Heart left ventricle (tissue), 16 donors: ENCODE measurements around the gene BLMH. TPM values are rescaled to one million over a fixed set of nuclear protein-coding genes. Genes with fewer than 3 reads are reported as not detected.
A peak's percentile ranks its signal among the peaks of the same experiment; 100 is the strongest.

Experiments
- ATAC-seq, 4 donors: fragments of 200-7000 bp; cut with Tn5 transposase; one replicate each; pipeline ENCODE4 v1.9.1; 2020 to 2022; ENCODE audit warnings: moderate library complexity in 4 of 4, mild to moderate bottlenecking in 3 of 4, moderate number of reproducible peaks in 1 of 4
- DNase-seq, 5 donors: peaks; one replicate each; pipeline ENCODE4 v3.0.0-alpha.2; 2020
- H3K27ac ChIP-seq, 12 donors: fragments of 200-600 bp; sonication (generic) in 4 of 12; one replicate each; pipeline versions ENCODE4 v1.5.0 to v1.8.0; 2016 to 2022; ENCODE audit warnings: mild to moderate bottlenecking in 2 of 12
- H3K27me3 ChIP-seq, 9 donors: fragments of 200-600 bp; sonication (generic) in 2 of 9; one replicate each; pipeline versions ENCODE4 v1.5.1 to v1.8.0; 2016 to 2022; ENCODE audit warnings: mild to moderate bottlenecking in 3 of 9
- H3K36me3 ChIP-seq, 9 donors: fragments of 200-600 bp; sonication (generic) in 2 of 9; one replicate each; pipeline versions ENCODE4 v1.5.0 to v1.8.0; 2018 to 2022; ENCODE audit warnings: mild to moderate bottlenecking in 2 of 9
- H3K4me1 ChIP-seq, 12 donors: fragments of 200-600 bp; sonication (generic) in 4 of 12; one replicate each; pipeline versions ENCODE4 v1.5.0 to v1.8.0; 2016 to 2022; ENCODE audit warnings: mild to moderate bottlenecking in 3 of 12
- H3K4me3 ChIP-seq, 12 donors: fragments of 200-600 bp; sonication (generic) in 4 of 12; one replicate each; pipeline versions ENCODE4 v1.5.0 to v1.8.0; 2017 to 2022; ENCODE audit warnings: mild to moderate bottlenecking in 9 of 12, moderate library complexity in 4 of 12
- H3K9me3 ChIP-seq, 12 donors: fragments of 200-600 bp; sonication (generic) in 4 of 12; one replicate each; pipeline versions ENCODE4 v1.5.0 to v1.8.0; 2016 to 2022; ENCODE audit warnings: mild to moderate bottlenecking in 1 of 12
- CTCF ChIP-seq, 12 donors: fragments of 200-600 bp; sonication (generic) in 4 of 12; IDR thresholded peaks; one replicate each; pipeline versions ENCODE4 v1.5.0 to v1.8.0; 2018 to 2022; ENCODE audit warnings: antibody characterized with exemption in 12 of 12, mild to moderate bottlenecking in 5 of 12
- POLR2A ChIP-seq, 2 donors: fragments of 450-650 bp; IDR thresholded peaks; one replicate each; pipeline ENCODE4 v1.6.1; 2017; ENCODE audit warnings: antibody characterized with exemption in 2 of 2, mild to moderate bottlenecking in 2 of 2, moderate library complexity in 2 of 2
- WGBS, 4 donors: extraction: QIAGEN DNeasy Blood & Tissue Kit in 2 of 4; methylation state at CpG; one replicate each; pipeline versions ENCODE4 v1.1.5 to v1.1.7; 2013 to 2018; 5-methylcytosine and 5-hydroxymethylcytosine counted together
- intact Hi-C, 10 donors: fragments of 100-400 bp; cut with DNase I; formaldehyde crosslinking; loops; one replicate each; pipeline versions ENCODE4 v1.11.1 to v1.14.2; 2022
- polyA plus RNA-seq, 2 donors: library from polyadenylated mRNA; stranded (reverse); fragments of 200-250 nt; gene quantifications; one replicate each; pipeline ENCODE4 v1.2.3, GENCODE V29; 2013
- total RNA-seq, 9 donors: library from RNA; depleted of rRNA in 2 of 9; stranded (reverse); fragments of >200 nt in 2 of 9; fragmentation: NEBNext Ultra II Directional in 3 of 9; extraction: Animal tissue kit (Norgen Biotek cat#: 25700) in 3 of 9; gene quantifications; one replicate each; pipeline versions ENCODE4 v1.1.0 to v1.2.4, GENCODE V29; 2016 to 2023
- donor health status: ischemic (EF 13 %, LVEDD 7.1; RV severe dilation, severe dysfunction).
- donor health status: healthy with polysubstance abuse.
- donor health status: DM: no; HTN: yes; CAD: no.
- donor health status: DM: no; HTN: no; CAD: no.
- donor health status: ischemic (EF 25% LVEDD 6.9; RV normal size, moderate dysfunction).
- donor health status: ischemic (EF 25% LVEDD 5.7; RV mildly dilated, moderate dysfunction).
- donor health status: healthy.
- donor health status: DM: yes; HTN: yes; CAD: no.
- donor health status: ischemic (EF 35%, LVEDD 5.7; RV mildly dilated, moderate dysfunction).
- donor health status: nonischemic (EF 11% LVEDD 7.7; RV severe dilation, severe dysfunction).
- donor health status: DM: yes; HTN: yes; CAD: no.
- donor health status: PGD.
- donor health status: ischemic (EF 29% LVEDD 5.4; RV normal size, mild dysfunction).
- donor health status: nonischemic (EF 23%, LVEDD 6.1; RV moderate dilation, normal function).

BLMH gene
- total and polyA plus RNA-seq, 11 donors: 5.3 to 26.2 (median 15.4) TPM

- no peak overlapping the region for H3K27ac ChIP-seq
- WGBS, 4 donors: 92 to 100% (median 98%) methylated on average over 1 of the region's 1 CpG
- no peaks in the 10 kb centered on the region for H3K9me3 ChIP-seq
- H3K4me1 ChIP-seq: peaks cover 0 to 28% (median 8%) of the 10 kb centered on the region in 12 donors
- no peaks in the 10 kb centered on the region for H3K36me3 ChIP-seq
- DNase-seq (no peak), ATAC-seq (no peak)
- TF ChIP-seq CTCF (IDR thresholded peaks at IDR 0.05) (no peak), POLR2A (IDR thresholded peaks at IDR 0.05) (no peak)
- no peaks in the 10 kb centered on the region for H3K27me3 ChIP-seq
- intact Hi-C loops: loop anchor here in 5 of 10 donors (2.0 to 10.0 kb wide), 6 partner anchors 97 to 235 kb away; no protein-coding TSS in a partner anchor
- H3K4me3 ChIP-seq: no peak overlapping the region
These were observed 45.8 kb upstream of the BLMH start for GRCh38 chr17:30337393-30337999.

GRCh38 chr17:30336369-30337171, 44.8 kb upstream of the BLMH start:
- WGBS, 4 donors: 61% methylated on average over 8 of the region's 8 CpGs
- no peak overlapping the region for H3K4me3 ChIP-seq
- H3K9me3 ChIP-seq: no peaks in the 10 kb centered on the region
- H3K36me3 ChIP-seq: no peaks in the 10 kb centered on the region
- intact Hi-C loops: loop anchor here in 5 of 10 donors (2.0 to 10.0 kb wide), 6 partner anchors 98 to 234 kb away; no protein-coding TSS in a partner anchor
- ATAC-seq (peak in 1 of 4 donors; percentile 27), DNase-seq (no peak)
- H3K27ac ChIP-seq: no peak overlapping the region
- peaks cover 0 to 30% (median 8%) of the 10 kb centered on the region in 12 donors for H3K4me1 ChIP-seq
- TF ChIP-seq POLR2A (IDR thresholded peaks at IDR 0.05): no peak
- TF ChIP-seq CTCF (IDR thresholded peaks at IDR 0.05): peak; percentile 13 to 59 (median 47)
- H3K27me3 ChIP-seq: no peaks in the 10 kb centered on the region

GRCh38 chr17:30334421-30334820, 42.7 kb upstream of the BLMH start:
- ATAC-seq (no peak), DNase-seq (no peak)
- Histone ChIP-seq H3K36me3 (no peaks in the 10 kb centered on the region), H3K27ac (no peak overlapping the region), H3K9me3 (no peaks in the 10 kb centered on the region), H3K4me1 (peaks cover 0 to 8% (median 0%) of the 10 kb centered on the region in 12 donors), H3K4me3 (no peak overlapping the region), H3K27me3 (no peaks in the 10 kb centered on the region)
- intact Hi-C loops: loop anchor here in 2 of 10 donors (10.0 kb wide), 3 partner anchors 100 to 230 kb away; no protein-coding TSS in a partner anchor
- WGBS, 4 donors: 88 to 95% (median 93%) methylated on average over 4 of the region's 4 CpGs
- TF ChIP-seq CTCF (IDR thresholded peaks at IDR 0.05): no peak
- TF ChIP-seq POLR2A (IDR thresholded peaks at IDR 0.05): no peak
